RCC 7860 (cell line): Measurements from ENCODE around the gene MALAT1.
"Not testable (repeated sequence)": the region's sequence is repeated elsewhere in the genome, so short reads cannot be mapped to it uniquely, and the experiment has no call there.

Experiments used
- DNase-seq: peaks from one replicate; pipeline ENCODE4 v3.0.0-alpha.2; 2015; ENCODE audit warnings: low spot score
- FAIRE-seq: peaks from 2 replicates; lab custom pipeline; 2012; peaks lifted over from hg19 to GRCh38; lab: Jason Lieb, UNC

The MALAT1 gene

GRCh38 chr11:65497141-65498041 lies 1.5 kb upstream of the MALAT1 start:
- FAIRE-seq = no peak

GRCh38 chr11:65498042-65498726 lies 661 bp upstream of the MALAT1 start:
- DNase-seq (peak; percentile 31), FAIRE-seq (no peak)

More at GRCh38 chr11:65497141-65498041, 1.5 kb upstream of the MALAT1 start:
- peak; percentile 94 for DNase-seq

GRCh38 chr11:65498727-65498976 lies 193 bp upstream of the MALAT1 start:
- FAIRE-seq (peak; percentile 52), DNase-seq (no peak)

- FAIRE-seq (no peak), DNase-seq (peak; percentile 34)
These were observed 1.0 kb downstream of the MALAT1 start for GRCh38 chr11:65499713-65500386.

- no peak for FAIRE-seq
- DNase-seq = peak; percentile 44
These were observed 1.7 kb downstream of the MALAT1 start for GRCh38 chr11:65500387-65501185.

- no peak for DNase-seq
- no peak for FAIRE-seq
These were observed 2.3 kb downstream of the MALAT1 start for GRCh38 chr11:65501186-65501471.

GRCh38 chr11:65501472-65502273 lies 2.8 kb downstream of the MALAT1 start:
- no peak for FAIRE-seq

GRCh38 chr11:65502274-65502554 lies 3.4 kb downstream of the MALAT1 start:
- FAIRE-seq (no peak), DNase-seq (no peak)

More at GRCh38 chr11:65501472-65502273, 2.8 kb downstream of the MALAT1 start:
- peak; percentile 31 for DNase-seq

GRCh38 chr11:65502555-65503367 lies 3.9 kb downstream of the MALAT1 start:
- FAIRE-seq (no peak), DNase-seq (peak; percentile 33)

- DNase-seq = peak; percentile 12
These were observed 4.6 kb downstream of the MALAT1 start for GRCh38 chr11:65503368-65503948.

GRCh38 chr11:65503949-65504673 lies 5.3 kb downstream of the MALAT1 start:
- DNase-seq (peak; percentile 25), FAIRE-seq (no peak)

More at GRCh38 chr11:65503368-65503948, 4.6 kb downstream of the MALAT1 start:
- no peak for FAIRE-seq

- FAIRE-seq = no peak
These were observed 6.0 kb downstream of the MALAT1 start for GRCh38 chr11:65504674-65505465.

GRCh38 chr11:65505466-65506289 lies 6.8 kb downstream of the MALAT1 start:
- peak; percentile 18 for DNase-seq

More at GRCh38 chr11:65504674-65505465, 6.0 kb downstream of the MALAT1 start:
- peak; percentile 10 for DNase-seq

GRCh38 chr11:65506290-65506771 lies 7.5 kb downstream of the MALAT1 start:
- FAIRE-seq (no peak), DNase-seq (peak; percentile 10)

More at GRCh38 chr11:65505466-65506289, 6.8 kb downstream of the MALAT1 start:
- no peak for FAIRE-seq

GRCh38 chr11:65506772-65507505 lies 8.1 kb downstream of the MALAT1 start:
- no peak for DNase-seq

GRCh38 chr11:65512311-65512710 lies 13.5 kb downstream of the MALAT1 start:
- DNase-seq = not testable (repeated sequence)

More at GRCh38 chr11:65506772-65507505, 8.1 kb downstream of the MALAT1 start:
- peak; percentile 69 for FAIRE-seq

More at GRCh38 chr11:65512311-65512710, 13.5 kb downstream of the MALAT1 start:
- FAIRE-seq = not testable (repeated sequence)
